WTC11 (cell line): ENCODE measurements around the gene RAB13. TPM values are rescaled to one million over a fixed set of nuclear protein-coding genes. Genes with fewer than 3 reads are reported as not detected.

Source experiments
- CREB1 ChIP-seq: sonication (generic); formaldehyde crosslinking; IDR thresholded peaks from 2 replicates; pipeline ENCODE4 v1.8.0; 2023; ENCODE audit warnings: mild to moderate bottlenecking, missing genetic modification reagents
- ESRRA ChIP-seq: sonication (generic); formaldehyde crosslinking; IDR thresholded peaks from 2 replicates; pipeline ENCODE4 v1.8.1; 2022; ENCODE audit warnings: mild to moderate bottlenecking, missing genetic modification reagents, borderline replicate concordance
- IRF2 ChIP-seq: sonication (generic); formaldehyde crosslinking; IDR thresholded peaks from 2 replicates; pipeline ENCODE4 v1.8.0; 2022; ENCODE audit warnings: low read depth, missing genetic modification reagents, borderline replicate concordance
- JAZF1 ChIP-seq: fragments of 250-450 bp; sonication (Bioruptor Pico); IDR thresholded peaks from 2 replicates; pipeline ENCODE4 v1.9.0; 2021; ENCODE audit warnings: moderate library complexity, mild to moderate bottlenecking, inconsistent platforms
- JUN ChIP-seq: sonication (generic); formaldehyde crosslinking; IDR thresholded peaks from 2 replicates; pipeline ENCODE4 v1.8.0; 2023; ENCODE audit warnings: mild to moderate bottlenecking, missing genetic modification reagents
- MXD4 ChIP-seq: fragments of 250-450 bp; sonication (Bioruptor Pico); IDR thresholded peaks from 2 replicates; pipeline ENCODE4 v1.8.0; 2021; ENCODE audit warnings: mild to moderate bottlenecking, moderate library complexity, borderline replicate concordance
- NFE2L1 ChIP-seq: sonication (generic); formaldehyde crosslinking; IDR thresholded peaks from 2 replicates; pipeline ENCODE4 v1.8.1; 2023; ENCODE audit warnings: missing genetic modification reagents
- NR1H2 ChIP-seq: sonication (generic); formaldehyde crosslinking; IDR thresholded peaks from 2 replicates; pipeline ENCODE4 v1.9.0; 2021; ENCODE audit warnings: mild to moderate bottlenecking, moderate library complexity, missing genetic modification reagents
- RELA ChIP-seq: sonication (generic); formaldehyde crosslinking; IDR thresholded peaks from 2 replicates; pipeline ENCODE4 v1.8.1; 2022; ENCODE audit warnings: missing genetic modification reagents, mild to moderate bottlenecking, borderline replicate concordance
- SMAD3 ChIP-seq: sonication (generic); formaldehyde crosslinking; IDR thresholded peaks from 2 replicates; pipeline ENCODE4 v1.8.0; 2022; ENCODE audit warnings: missing genetic modification reagents, mild to moderate bottlenecking, borderline replicate concordance
- SOX15 ChIP-seq: fragments of 250-450 bp; sonication (Bioruptor Pico); IDR thresholded peaks from 2 replicates; pipeline ENCODE4 v1.9.0; 2021; ENCODE audit warnings: mild to moderate bottlenecking
- TEAD1 ChIP-seq: sonication (generic); formaldehyde crosslinking; IDR thresholded peaks from 2 replicates; pipeline ENCODE4 v1.8.0; 2022; ENCODE audit warnings: mild to moderate bottlenecking, missing genetic modification reagents
- ZNF138 ChIP-seq: sonication (generic); formaldehyde crosslinking; conservative IDR thresholded peaks from 2 replicates; pipeline ENCODE4 v1.8.1; 2022; ENCODE audit warnings: mild to moderate bottlenecking, moderate library complexity, missing genetic modification reagents
- ZNF263 ChIP-seq: sonication (generic); formaldehyde crosslinking; IDR thresholded peaks from 2 replicates; pipeline ENCODE4 v1.8.1; 2022; ENCODE audit warnings: low read depth, mild to moderate bottlenecking, moderate library complexity, missing genetic modification reagents
- ZNF317 ChIP-seq: sonication (generic); formaldehyde crosslinking; IDR thresholded peaks from 2 replicates; pipeline ENCODE4 v1.8.1; 2023; ENCODE audit warnings: low read depth, mild to moderate bottlenecking, moderate library complexity, missing genetic modification reagents, borderline replicate concordance
- ZNF423 ChIP-seq: fragments of 250-450 bp; sonication (Bioruptor Pico); IDR thresholded peaks from 2 replicates; pipeline ENCODE4 v2.1.2; 2022; ENCODE audit warnings: mild to moderate bottlenecking, moderate library complexity
- ZNF671 ChIP-seq: fragments of 250-450 bp; sonication (Bioruptor Pico); IDR thresholded peaks from 2 replicates; pipeline ENCODE4 v1.8.0; 2021; ENCODE audit warnings: mild to moderate bottlenecking
- total RNA-seq: library from RNA; stranded (reverse); gene quantifications from 3 replicates; pipeline ENCODE4 v1.2.3, GENCODE V29; 2021
- TF ChIP-seq, protein P1 (sequence below): fragments of 200-600 bp; IDR thresholded peaks from 2 replicates; pipeline ENCODE4 v1.8.0; 2022; ENCODE audit warnings: antibody characterized with exemption
- TF ChIP-seq, protein P2 (sequence below): sonication (generic); formaldehyde crosslinking; IDR thresholded peaks from 2 replicates; pipeline ENCODE4 v1.8.1; 2023; ENCODE audit warnings: mild to moderate bottlenecking, missing genetic modification reagents, moderate library complexity
- TF ChIP-seq, protein P3 (sequence below): sonication (generic); formaldehyde crosslinking; IDR thresholded peaks from 2 replicates; pipeline ENCODE4 v1.8.1; 2022; ENCODE audit warnings: missing genetic modification reagents, borderline replicate concordance
- TF ChIP-seq, protein P4 (sequence below): sonication (generic); formaldehyde crosslinking; IDR thresholded peaks from 2 replicates; pipeline ENCODE4 v1.8.1; 2023; ENCODE audit warnings: mild to moderate bottlenecking, missing genetic modification reagents
- TF ChIP-seq, protein P5 (sequence below): sonication (generic); formaldehyde crosslinking; IDR thresholded peaks from 2 replicates; pipeline ENCODE4 v1.8.0; 2022; ENCODE audit warnings: missing genetic modification reagents
- TF ChIP-seq, protein P6 (sequence below): sonication (generic); formaldehyde crosslinking; IDR thresholded peaks from 2 replicates; pipeline ENCODE4 v1.8.0; 2023; ENCODE audit warnings: missing genetic modification reagents
- TF ChIP-seq, protein P7 (sequence below): sonication (generic); formaldehyde crosslinking; IDR thresholded peaks from 2 replicates; pipeline ENCODE4 v1.8.1; 2023; ENCODE audit warnings: mild to moderate bottlenecking, moderate library complexity, missing genetic modification reagents
- TF ChIP-seq, protein P8 (sequence below): sonication (generic); formaldehyde crosslinking; conservative IDR thresholded peaks from 2 replicates; pipeline ENCODE4 v1.8.1; 2022; ENCODE audit warnings: mild to moderate bottlenecking, missing genetic modification reagents

Gene RAB13
- total RNA-seq, 1 experiment from 2014 or later = 126 TPM

DNA sequence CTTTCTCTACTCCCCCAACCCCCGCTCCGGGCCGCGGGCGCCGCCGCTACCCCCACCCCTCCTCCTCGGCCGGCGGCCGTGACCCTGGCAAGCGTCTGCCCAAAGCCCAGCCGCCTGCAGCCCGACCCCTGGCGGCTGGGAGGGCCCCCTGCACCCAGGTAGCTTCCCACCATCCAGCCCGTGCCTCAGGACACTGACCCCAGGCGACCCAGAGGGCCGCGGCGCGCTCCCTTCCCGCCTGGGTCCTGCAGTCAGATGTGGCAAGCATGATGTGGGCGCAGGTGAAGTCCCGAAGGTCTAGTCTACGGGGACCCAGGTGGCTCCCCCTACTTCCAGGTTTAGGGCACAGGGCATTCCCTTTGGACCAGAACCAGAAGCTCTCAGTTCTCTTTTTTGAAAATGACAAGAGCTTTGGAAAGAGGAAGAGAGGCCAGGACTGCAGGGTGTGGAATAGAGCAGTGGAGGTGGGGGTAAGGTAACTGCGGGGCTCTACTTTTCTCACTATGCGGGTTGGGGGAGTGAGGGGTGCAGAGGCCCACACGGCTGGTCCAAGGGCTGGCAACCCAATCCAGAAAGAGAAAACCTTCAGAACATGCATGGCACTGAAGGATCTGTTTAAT is 39.4 kb downstream of the RAB13 start, which contains the start of gene DENND4B (continued):
- TF ChIP-seq, protein P1, sequence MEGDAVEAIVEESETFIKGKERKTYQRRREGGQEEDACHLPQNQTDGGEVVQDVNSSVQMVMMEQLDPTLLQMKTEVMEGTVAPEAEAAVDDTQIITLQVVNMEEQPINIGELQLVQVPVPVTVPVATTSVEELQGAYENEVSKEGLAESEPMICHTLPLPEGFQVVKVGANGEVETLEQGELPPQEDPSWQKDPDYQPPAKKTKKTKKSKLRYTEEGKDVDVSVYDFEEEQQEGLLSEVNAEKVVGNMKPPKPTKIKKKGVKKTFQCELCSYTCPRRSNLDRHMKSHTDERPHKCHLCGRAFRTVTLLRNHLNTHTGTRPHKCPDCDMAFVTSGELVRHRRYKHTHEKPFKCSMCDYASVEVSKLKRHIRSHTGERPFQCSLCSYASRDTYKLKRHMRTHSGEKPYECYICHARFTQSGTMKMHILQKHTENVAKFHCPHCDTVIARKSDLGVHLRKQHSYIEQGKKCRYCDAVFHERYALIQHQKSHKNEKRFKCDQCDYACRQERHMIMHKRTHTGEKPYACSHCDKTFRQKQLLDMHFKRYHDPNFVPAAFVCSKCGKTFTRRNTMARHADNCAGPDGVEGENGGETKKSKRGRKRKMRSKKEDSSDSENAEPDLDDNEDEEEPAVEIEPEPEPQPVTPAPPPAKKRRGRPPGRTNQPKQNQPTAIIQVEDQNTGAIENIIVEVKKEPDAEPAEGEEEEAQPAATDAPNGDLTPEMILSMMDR = peak; percentile 85
- TF ChIP-seq NR1H2 (CRISPR knock-in tag) (no peak), SOX15 (no peak), TEAD1 (peak; percentile 40; the same call in 1 of the 2 replicates), CREB1 (CRISPR knock-in tag) (no peak), JAZF1 (CRISPR knock-in tag) (no peak), IRF2 (CRISPR knock-in tag) (no peak), ZNF317 (CRISPR knock-in tag) (no peak), ZNF138 (CRISPR knock-in tag) (no peak), ZNF671 (no peak), ESRRA (CRISPR knock-in tag) (no peak), SMAD3 (CRISPR knock-in tag) (no peak), JUN (CRISPR knock-in tag) (no peak), RELA (CRISPR knock-in tag) (no peak), ZNF263 (CRISPR knock-in tag) (no peak), NFE2L1 (CRISPR knock-in tag) (no peak), ZNF423 (CRISPR knock-in tag) (no peak), MXD4 (CRISPR knock-in tag) (no peak)
- TF ChIP-seq, protein P2, sequence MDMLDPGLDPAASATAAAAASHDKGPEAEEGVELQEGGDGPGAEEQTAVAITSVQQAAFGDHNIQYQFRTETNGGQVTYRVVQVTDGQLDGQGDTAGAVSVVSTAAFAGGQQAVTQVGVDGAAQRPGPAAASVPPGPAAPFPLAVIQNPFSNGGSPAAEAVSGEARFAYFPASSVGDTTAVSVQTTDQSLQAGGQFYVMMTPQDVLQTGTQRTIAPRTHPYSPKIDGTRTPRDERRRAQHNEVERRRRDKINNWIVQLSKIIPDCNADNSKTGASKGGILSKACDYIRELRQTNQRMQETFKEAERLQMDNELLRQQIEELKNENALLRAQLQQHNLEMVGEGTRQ = no peak
- TF ChIP-seq, protein P3, sequence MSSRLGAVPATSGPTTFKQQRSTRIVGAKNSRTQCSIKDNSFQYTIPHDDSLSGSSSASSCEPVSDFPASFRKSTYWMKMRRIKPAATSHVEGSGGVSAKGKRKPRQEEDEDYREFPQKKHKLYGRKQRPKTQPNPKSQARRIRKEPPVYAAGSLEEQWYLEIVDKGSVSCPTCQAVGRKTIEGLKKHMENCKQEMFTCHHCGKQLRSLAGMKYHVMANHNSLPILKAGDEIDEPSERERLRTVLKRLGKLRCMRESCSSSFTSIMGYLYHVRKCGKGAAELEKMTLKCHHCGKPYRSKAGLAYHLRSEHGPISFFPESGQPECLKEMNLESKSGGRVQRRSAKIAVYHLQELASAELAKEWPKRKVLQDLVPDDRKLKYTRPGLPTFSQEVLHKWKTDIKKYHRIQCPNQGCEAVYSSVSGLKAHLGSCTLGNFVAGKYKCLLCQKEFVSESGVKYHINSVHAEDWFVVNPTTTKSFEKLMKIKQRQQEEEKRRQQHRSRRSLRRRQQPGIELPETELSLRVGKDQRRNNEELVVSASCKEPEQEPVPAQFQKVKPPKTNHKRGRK (CRISPR knock-in tag) = no peak
- TF ChIP-seq, protein P4, sequence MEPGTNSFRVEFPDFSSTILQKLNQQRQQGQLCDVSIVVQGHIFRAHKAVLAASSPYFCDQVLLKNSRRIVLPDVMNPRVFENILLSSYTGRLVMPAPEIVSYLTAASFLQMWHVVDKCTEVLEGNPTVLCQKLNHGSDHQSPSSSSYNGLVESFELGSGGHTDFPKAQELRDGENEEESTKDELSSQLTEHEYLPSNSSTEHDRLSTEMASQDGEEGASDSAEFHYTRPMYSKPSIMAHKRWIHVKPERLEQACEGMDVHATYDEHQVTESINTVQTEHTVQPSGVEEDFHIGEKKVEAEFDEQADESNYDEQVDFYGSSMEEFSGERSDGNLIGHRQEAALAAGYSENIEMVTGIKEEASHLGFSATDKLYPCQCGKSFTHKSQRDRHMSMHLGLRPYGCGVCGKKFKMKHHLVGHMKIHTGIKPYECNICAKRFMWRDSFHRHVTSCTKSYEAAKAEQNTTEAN = no peak
- TF ChIP-seq, protein P5, sequence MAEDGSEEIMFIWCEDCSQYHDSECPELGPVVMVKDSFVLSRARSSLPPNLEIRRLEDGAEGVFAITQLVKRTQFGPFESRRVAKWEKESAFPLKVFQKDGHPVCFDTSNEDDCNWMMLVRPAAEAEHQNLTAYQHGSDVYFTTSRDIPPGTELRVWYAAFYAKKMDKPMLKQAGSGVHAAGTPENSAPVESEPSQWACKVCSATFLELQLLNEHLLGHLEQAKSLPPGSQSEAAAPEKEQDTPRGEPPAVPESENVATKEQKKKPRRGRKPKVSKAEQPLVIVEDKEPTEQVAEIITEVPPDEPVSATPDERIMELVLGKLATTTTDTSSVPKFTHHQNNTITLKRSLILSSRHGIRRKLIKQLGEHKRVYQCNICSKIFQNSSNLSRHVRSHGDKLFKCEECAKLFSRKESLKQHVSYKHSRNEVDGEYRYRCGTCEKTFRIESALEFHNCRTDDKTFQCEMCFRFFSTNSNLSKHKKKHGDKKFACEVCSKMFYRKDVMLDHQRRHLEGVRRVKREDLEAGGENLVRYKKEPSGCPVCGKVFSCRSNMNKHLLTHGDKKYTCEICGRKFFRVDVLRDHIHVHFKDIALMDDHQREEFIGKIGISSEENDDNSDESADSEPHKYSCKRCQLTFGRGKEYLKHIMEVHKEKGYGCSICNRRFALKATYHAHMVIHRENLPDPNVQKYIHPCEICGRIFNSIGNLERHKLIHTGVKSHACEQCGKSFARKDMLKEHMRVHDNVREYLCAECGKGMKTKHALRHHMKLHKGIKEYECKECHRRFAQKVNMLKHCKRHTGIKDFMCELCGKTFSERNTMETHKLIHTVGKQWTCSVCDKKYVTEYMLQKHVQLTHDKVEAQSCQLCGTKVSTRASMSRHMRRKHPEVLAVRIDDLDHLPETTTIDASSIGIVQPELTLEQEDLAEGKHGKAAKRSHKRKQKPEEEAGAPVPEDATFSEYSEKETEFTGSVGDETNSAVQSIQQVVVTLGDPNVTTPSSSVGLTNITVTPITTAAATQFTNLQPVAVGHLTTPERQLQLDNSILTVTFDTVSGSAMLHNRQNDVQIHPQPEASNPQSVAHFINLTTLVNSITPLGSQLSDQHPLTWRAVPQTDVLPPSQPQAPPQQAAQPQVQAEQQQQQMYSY = no peak
- TF ChIP-seq, protein P6, sequence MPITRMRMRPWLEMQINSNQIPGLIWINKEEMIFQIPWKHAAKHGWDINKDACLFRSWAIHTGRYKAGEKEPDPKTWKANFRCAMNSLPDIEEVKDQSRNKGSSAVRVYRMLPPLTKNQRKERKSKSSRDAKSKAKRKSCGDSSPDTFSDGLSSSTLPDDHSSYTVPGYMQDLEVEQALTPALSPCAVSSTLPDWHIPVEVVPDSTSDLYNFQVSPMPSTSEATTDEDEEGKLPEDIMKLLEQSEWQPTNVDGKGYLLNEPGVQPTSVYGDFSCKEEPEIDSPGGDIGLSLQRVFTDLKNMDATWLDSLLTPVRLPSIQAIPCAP (CRISPR knock-in tag) = 0 out of 2 replicates have a peak, but pooled peaks have one; percentile 19
- TF ChIP-seq, protein P7, sequence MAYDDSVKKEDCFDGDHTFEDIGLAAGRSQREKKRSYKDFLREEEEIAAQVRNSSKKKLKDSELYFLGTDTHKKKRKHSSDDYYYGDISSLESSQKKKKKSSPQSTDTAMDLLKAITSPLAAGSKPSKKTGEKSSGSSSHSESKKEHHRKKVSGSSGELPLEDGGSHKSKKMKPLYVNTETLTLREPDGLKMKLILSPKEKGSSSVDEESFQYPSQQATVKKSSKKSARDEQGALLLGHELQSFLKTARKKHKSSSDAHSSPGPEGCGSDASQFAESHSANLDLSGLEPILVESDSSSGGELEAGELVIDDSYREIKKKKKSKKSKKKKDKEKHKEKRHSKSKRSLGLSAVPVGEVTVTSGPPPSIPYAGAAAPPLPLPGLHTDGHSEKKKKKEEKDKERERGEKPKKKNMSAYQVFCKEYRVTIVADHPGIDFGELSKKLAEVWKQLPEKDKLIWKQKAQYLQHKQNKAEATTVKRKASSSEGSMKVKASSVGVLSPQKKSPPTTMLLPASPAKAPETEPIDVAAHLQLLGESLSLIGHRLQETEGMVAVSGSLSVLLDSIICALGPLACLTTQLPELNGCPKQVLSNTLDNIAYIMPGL (CRISPR knock-in tag) = peak; percentile 91; the same call in 1 of the 2 replicates
- TF ChIP-seq, protein P8, sequence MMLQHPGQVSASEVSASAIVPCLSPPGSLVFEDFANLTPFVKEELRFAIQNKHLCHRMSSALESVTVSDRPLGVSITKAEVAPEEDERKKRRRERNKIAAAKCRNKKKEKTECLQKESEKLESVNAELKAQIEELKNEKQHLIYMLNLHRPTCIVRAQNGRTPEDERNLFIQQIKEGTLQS = no peak
